Left colon (tissue), 2 donors: ENCODE data around the gene MRPL40. TPM values are rescaled to one million over a fixed set of nuclear protein-coding genes. Genes with fewer than 3 reads are reported as not detected.

Experiments
- ATAC-seq: fragments of 200-7000 bp; cut with Tn5 transposase; one replicate; pipeline ENCODE4 v1.9.1; 2020; ENCODE audit warnings: mild to moderate bottlenecking, moderate library complexity
- DNase-seq, 2 donors: peaks; one replicate each; pipeline ENCODE4 v3.0.0-alpha.2; 2020
- intact Hi-C, 2 donors: fragments of 100-400 bp; cut with DNase I in 1 of 2; cut with micrococcal nuclease in 1 of 2; formaldehyde crosslinking; loops; one replicate each; pipeline versions ENCODE4 v1.11.2 to v1.14.0; 2022; cut with DNase I, micrococcal nuclease
- total RNA-seq, 2 donors: library from RNA; stranded (reverse); fragmentation: NEBNext Ultra II Directional; extraction: Animal tissue kit (Norgen Biotek cat#: 25700); gene quantifications; one replicate each; pipeline ENCODE4 v1.2.1, GENCODE V29; 2021
- donor health status: DM: no; HTN: no; CAD: no.
- donor health status: DM: yes; HTN: yes; CAD: no.

Gene MRPL40
- total RNA-seq, 2 donors from 2014 or later: 16.6 to 20.1 TPM

- ATAC-seq: no peak
- no peak for DNase-seq
- intact Hi-C loops: no loop called here
These were observed 21.8 kb downstream of the MRPL40 start for GRCh38 chr22:19454156-19454555.

DNA sequence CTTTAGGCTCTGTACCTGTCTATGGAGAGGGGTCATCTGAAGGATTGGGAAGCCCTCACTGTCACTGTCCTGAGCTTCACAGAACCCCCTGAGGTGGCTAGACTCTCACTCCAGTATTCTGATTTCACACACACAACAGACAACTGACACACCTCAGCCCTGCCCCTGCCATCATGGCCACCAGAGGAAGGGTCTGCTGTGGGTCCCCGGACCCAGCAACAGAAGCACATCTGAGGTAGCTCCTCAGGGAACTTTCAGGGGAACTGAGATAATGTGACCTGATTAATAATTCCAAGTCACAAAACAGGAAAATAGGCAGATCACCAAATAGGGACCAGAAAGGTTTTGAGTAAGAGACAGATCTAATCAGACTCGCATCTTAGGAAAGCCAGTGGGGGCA is 22.7 kb downstream of the MRPL40 start:
- intact Hi-C loops: no loop called here
- DNase-seq (no peak), ATAC-seq (no peak)

GRCh38 chr22:19455585-19456370 is 23.4 kb downstream of the MRPL40 start:
- ATAC-seq (no peak), DNase-seq (no peak)
- intact Hi-C loops: no loop called here

DNA sequence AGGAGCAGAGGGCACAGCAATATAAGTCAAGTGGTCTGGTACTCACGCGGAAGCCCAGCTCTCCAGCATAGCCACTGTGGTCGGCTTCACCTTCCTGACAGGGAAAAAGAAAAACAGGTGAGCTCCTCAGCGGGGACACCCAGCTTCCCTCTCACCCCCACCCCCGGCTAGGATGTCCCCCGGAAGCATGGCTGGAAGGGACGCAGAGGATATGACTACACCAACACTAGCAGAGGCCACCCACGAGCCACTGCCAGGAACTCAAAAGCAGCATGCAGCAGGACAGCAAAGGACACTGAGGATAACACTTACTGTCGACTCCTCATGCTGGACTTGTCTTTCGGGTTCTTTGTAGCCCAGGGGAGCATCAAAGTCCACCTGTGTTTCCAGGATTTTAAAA is 24.2 kb downstream of the MRPL40 start:
- DNase-seq (no peak), ATAC-seq (no peak)
- intact Hi-C loops: no loop called here

DNA sequence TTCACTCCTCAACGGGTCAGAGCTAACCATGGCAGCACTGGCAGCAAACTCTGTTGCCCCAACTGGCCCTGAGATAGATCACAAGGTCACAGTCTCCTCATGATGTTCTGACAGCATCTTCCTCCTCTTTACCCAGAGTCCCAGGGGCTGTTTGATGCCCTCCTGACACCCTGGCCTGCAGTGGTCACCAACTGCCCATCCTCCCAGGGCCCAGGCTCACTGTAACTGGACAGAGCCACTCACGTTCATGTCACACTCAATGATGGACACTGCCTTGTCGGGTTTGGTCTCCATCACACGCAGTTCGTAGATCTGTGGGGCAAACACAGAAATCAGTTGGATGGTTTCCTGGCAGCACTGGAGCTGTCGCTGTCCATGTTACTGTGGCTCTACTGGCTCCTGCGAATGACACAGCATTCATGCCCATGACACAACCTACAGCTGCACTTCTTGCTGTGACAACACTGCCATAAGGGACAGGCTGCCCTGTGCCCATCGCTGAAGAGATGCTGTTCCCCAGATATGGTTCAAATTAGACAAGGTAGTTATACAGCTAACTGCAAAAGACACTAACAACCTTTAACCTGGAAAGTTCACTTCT is 25.6 kb downstream of the MRPL40 start:
- ATAC-seq: no peak
- intact Hi-C loops: no loop called here
- no peak for DNase-seq

DNA sequence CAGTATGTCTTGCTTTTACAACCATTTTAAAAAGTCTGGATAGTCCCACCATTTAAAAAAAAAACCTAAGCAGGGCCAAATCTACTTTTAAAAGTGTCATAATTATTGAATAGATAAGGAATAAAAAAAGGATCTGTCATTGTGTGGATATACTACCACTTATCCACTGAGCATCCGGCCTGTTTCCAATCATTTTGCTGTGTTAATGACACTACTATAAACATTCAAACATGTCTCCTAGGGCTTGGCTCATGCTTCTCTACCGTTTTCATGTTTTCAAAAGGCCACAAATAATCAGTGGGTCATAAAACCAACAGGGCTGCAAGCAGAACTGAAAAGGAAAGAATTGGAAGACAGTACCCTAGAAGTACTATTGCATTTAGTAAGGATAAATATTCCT is 27.7 kb downstream of the MRPL40 start:
- no peak for ATAC-seq
- intact Hi-C loops: no loop called here
- no peak for DNase-seq

GRCh38 chr22:19461506-19461905 is 29.2 kb downstream of the MRPL40 start:
- intact Hi-C loops: no loop called here
- DNase-seq (no peak), ATAC-seq (no peak)

GRCh38 chr22:19463008-19463407 is 30.7 kb downstream of the MRPL40 start:
- intact Hi-C loops: no loop called here
- DNase-seq: no peak
- no peak for ATAC-seq

DNA sequence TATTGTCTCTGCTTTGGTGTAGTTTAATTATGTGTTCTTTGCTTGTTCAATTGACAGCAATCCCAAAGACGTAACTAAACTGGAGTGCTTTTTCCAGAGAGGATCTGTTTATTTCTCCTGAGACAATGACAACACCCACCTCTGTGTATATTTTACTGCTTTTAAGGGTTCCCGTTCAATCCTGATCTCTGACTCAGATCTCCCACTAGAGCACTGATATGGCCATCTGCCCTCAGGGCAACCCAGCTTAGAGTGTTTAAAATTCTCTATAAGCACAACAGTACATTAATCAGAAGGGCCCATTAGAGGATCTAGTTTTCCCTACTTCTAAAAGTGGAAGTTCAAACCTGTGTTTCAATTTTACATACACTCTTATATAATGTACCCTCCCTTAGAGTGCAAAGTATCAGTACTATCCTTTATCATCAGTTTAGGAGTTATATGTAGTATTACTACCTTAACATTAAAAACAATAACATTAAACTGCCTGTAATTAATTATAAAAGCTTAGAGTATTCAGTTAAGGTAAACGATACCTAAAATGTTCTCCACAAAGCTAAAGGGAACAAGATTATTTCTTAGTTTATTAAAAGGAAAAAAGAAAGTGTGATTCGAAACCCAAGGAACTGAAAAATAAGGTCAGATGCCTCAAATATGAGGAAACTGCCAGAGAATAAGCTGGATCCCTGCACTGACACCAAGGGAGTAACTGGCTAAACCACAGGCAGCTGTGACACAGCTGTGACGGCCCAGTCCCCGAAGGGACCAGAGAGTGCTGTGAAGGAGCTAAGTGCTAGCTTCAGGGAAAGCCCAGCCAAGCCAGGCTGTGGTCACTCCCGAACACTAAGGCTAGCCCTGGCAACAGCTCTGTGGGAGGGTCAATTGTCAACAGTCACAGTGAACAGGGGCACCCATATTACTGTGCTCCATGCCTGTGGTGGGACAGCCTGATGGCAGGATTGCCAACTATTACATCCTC is 31.4 kb downstream of the MRPL40 start:
- intact Hi-C loops: no loop called here
- ATAC-seq (no peak), DNase-seq (no peak)

- no peak for ATAC-seq
- DNase-seq: no peak
- intact Hi-C loops: no loop called here
These were observed 32.2 kb downstream of the MRPL40 start for GRCh38 chr22:19464546-19464945.

DNA sequence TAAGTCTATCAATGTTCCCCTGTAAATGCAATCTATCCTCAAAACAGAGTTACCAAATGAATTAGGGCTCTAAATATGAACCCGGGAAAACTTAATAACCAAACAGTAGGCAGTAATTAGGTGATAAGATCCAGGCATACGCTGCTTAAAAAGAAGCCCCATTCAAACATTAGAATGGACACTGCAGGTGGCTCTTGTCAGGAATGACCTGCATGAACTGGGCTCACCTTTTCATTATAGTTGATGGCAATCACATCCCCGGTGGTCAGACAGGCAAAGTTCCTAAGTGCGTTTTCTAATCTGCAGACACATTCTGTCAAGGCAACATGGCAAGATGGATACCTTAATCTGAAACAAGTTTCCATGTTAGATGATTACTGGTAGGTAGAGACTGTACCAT is 32.6 kb downstream of the MRPL40 start:
- ATAC-seq (no peak), DNase-seq (no peak)
- intact Hi-C loops: no loop called here

DNA sequence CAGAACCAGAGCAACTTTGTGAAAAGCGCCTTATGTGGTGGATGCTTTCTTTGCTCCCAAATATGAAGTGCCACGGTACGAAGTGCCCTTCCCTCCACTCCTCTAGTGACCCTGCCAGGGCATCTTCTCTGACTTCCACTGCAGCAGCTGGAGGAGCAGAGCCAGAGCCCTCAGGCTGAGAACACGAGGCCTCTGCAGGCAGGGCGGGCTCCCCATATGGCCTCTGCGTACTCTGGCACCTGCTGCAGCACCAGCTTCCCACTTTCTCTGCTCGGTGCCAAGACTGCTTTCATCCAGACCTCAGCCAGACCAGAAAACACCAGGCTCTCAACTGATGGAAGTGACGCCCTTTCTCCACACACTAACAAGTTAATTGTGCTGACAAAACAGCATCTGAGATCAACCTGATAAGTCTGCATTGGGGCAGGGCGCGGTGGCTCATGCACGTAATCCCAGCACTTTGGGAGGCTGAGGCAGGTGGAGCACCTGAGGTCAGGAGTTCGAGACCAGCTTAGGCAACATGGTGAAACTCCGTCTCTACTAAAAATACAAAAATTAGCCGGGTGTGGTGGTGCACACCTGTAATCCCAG is 33.9 kb downstream of the MRPL40 start:
- no peak for DNase-seq
- no peak for ATAC-seq
- intact Hi-C loops: no loop called here

DNA sequence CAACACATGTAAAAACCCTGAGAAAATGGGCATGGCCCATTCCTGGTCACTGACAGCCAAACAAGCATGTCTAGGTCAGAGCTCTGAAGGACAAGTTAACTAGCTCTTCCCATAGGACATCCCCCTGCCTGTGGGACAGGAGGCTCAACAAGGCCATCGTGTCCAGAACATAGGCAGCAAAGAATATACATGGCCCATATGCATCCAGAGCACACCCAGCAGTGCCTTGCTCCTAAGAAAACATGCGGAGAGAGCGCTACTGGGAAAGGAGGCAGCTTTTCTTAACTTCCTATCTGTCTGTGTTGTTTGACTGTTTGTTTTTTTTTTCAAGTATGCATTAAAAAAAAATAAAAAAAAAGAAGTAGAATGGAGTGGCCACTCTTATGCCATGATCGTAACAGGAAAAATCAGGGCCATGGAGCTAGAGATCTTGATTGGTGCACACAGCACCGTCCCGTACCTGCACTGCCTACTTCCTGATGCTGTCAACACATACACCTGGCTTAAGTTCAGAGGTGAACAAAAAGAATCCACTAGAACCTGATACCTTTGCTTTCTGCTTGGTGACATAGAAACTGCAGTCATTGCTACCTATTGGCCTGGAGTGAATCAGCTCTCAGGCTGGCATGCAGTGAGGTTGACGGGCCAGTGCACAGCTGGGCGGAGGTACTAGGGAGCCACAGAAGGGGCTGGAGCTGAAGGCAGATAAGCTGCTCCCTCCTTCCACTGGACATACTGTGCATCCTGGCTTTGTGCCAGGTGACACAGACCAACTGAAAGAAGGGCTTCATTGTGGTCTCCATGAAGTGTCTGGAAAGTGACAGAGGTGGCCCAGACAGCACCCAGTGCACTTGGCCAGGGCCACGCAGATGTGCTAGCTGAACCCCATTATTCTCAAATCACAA is 34.8 kb downstream of the MRPL40 start:
- no peak for DNase-seq
- intact Hi-C loops: no loop called here
- ATAC-seq: no peak

- intact Hi-C loops: no loop called here
- ATAC-seq: no peak
- no peak for DNase-seq
These were observed 35.6 kb downstream of the MRPL40 start for GRCh38 chr22:19467912-19468311.

GRCh38 chr22:19469421-19469820 is 37.1 kb downstream of the MRPL40 start:
- ATAC-seq (no peak), DNase-seq (no peak)
- intact Hi-C loops: no loop called here

- intact Hi-C loops: no loop called here
- no peak for ATAC-seq
- DNase-seq: no peak
These were observed 37.7 kb downstream of the MRPL40 start for GRCh38 chr22:19470010-19470409.

DNA sequence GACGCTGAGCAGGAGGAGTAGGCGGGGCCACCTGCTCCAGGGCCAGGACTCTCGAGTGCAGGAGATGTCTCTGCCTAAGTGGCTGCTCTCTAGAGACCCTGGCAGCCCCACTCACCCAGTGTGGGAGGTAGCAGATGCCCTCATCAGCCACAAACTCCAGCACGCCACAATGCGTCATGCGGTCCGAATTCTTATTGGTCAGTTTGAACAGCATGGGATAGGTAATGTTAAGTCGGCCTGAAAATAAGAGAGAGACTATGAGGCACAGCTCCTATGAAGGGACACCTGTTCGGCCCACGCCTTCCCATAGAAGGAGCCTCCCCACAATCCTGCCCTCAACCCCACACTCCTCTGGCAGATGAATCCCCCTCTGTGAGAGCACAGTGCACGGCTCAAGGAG is 39.2 kb downstream of the MRPL40 start:
- intact Hi-C loops: no loop called here

GRCh38 chr22:19472233-19472632 is 39.9 kb downstream of the MRPL40 start:
- DNase-seq: no peak
- ATAC-seq: no peak
- intact Hi-C loops: no loop called here

More for the DNA sequence above, 39.2 kb downstream of the MRPL40 start:
- no peak for DNase-seq
- ATAC-seq: no peak
